Astrocyte (in vitro differentiated cells and primary cell): ENCODE measurements around the gene ABCG2.

Experiments
- CTCF ChIP-seq: IDR thresholded peaks from 2 replicates; pipeline ENCODE4 v1.5.1; 2011; ENCODE audit warnings: low read depth, mild to moderate bottlenecking, inconsistent platforms, low read length, moderate library complexity; ENCODE audit not compliant: insufficient read depth
- EZH2 ChIP-seq: IDR thresholded peaks from 2 replicates; pipeline ENCODE4 v1.6.1; 2012; ENCODE audit warnings: mild to moderate bottlenecking, low read length, inconsistent platforms; ENCODE audit not compliant: insufficient read depth

DNA sequence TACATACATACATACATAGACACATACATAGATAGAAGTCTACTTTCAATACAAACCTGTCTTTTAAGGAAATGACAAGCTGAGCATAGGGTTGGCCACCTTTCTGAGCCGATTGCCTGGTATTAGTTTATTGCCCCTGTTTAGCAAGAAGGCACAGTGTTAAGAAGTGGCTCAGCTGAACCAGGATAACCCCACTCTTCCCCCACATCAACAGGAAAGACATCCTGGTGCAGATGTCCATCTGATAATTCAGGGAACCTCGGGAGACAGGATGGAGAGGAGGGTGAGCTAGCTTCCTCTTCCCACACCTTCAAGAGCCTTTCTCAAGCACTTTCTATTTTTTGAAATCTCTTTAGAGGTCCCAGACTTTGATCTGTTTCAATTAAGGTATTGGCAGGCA, 98.7 kb downstream of the ABCG2 start:
- TF ChIP-seq CTCF, result no peak
- TF ChIP-seq EZH2, result no peak
